SK-N-SH treated with all-trans-retinoic acid at 6 μM for 48 hours (cell line): ENCODE measurements around the gene WSCD2.

Experiments
- ATAC-seq: fragments of 200-7000 bp; cut with Tn5 transposase; 3 replicates; pipeline ENCODE4 v1.9.1; 2020; ENCODE audit warnings: mild to moderate bottlenecking, moderate library complexity
- ARNTL ChIP-seq: fragments of 450-650 bp; formaldehyde crosslinking; IDR thresholded peaks from 2 replicates; pipeline ENCODE4 v1.5.0; 2020; ENCODE audit warnings: low read depth, mild to moderate bottlenecking, moderate library complexity, borderline replicate concordance
- BACH2 ChIP-seq: fragments of 250-450 bp; sonication (Bioruptor Pico); IDR thresholded peaks from 2 replicates; pipeline ENCODE4 v1.9.0; 2021; ENCODE audit warnings: mild to moderate bottlenecking, borderline replicate concordance
- CSDC2 ChIP-seq: fragments of 250-450 bp; sonication (Bioruptor Pico); IDR thresholded peaks from 2 replicates; pipeline ENCODE4 v1.5.0; 2020; ENCODE audit warnings: mild to moderate bottlenecking, moderate library complexity
- ESRRG ChIP-seq: fragments of 250-450 bp; sonication (Bioruptor Pico); IDR thresholded peaks from 2 replicates; pipeline ENCODE4 v1.6.1; 2021; ENCODE audit warnings: mild to moderate bottlenecking
- GLIS3 ChIP-seq: fragments of 250-450 bp; sonication (Bioruptor Pico); IDR thresholded peaks from 2 replicates; pipeline ENCODE4 v1.5.0; 2020; ENCODE audit warnings: mild to moderate bottlenecking, moderate library complexity
- PPARA ChIP-seq: fragments of 250-450 bp; sonication (Bioruptor Pico); IDR thresholded peaks from 2 replicates; pipeline ENCODE4 v1.5.0; 2020; ENCODE audit warnings: mild to moderate bottlenecking, borderline replicate concordance
- RARB ChIP-seq: fragments of 250-450 bp; sonication (Bioruptor Pico); IDR thresholded peaks from 2 replicates; pipeline ENCODE4 v1.8.0; 2021; ENCODE audit warnings: mild to moderate bottlenecking, moderate library complexity
- SNAI2 ChIP-seq: fragments of 250-450 bp; sonication (Bioruptor Pico); IDR thresholded peaks from 2 replicates; pipeline ENCODE4 v1.5.0; 2020; ENCODE audit warnings: mild to moderate bottlenecking, moderate library complexity
- TCF4 ChIP-seq: fragments of 250-450 bp; sonication (Bioruptor Pico); IDR thresholded peaks from 2 replicates; pipeline ENCODE4 v1.8.0; 2021; ENCODE audit warnings: mild to moderate bottlenecking, moderate library complexity, borderline replicate concordance
- TOX ChIP-seq: fragments of 250-450 bp; sonication (Bioruptor Pico); IDR thresholded peaks from 2 replicates; pipeline ENCODE4 v1.8.0; 2021; ENCODE audit warnings: mild to moderate bottlenecking, moderate library complexity, borderline replicate concordance
- ZC3H10 ChIP-seq: fragments of 250-450 bp; sonication (Bioruptor Pico); IDR thresholded peaks from 2 replicates; pipeline ENCODE4 v1.5.1; 2021; ENCODE audit warnings: mild to moderate bottlenecking, moderate library complexity
- ZFP3 ChIP-seq: fragments of 250-450 bp; sonication (Bioruptor Pico); IDR thresholded peaks from 2 replicates; pipeline ENCODE4 v1.5.0; 2020; ENCODE audit warnings: mild to moderate bottlenecking, moderate library complexity
- ZFP30 ChIP-seq: fragments of 450-650 bp; formaldehyde crosslinking; IDR thresholded peaks from 2 replicates; pipeline ENCODE4 v1.5.0; 2022; ENCODE audit warnings: mild to moderate bottlenecking, moderate library complexity
- ZNF565 ChIP-seq: fragments of 450-650 bp; formaldehyde crosslinking; conservative IDR thresholded peaks from 2 replicates; pipeline ENCODE4 v1.5.0; 2020; ENCODE audit warnings: low read depth, mild to moderate bottlenecking, moderate library complexity
- ZNF70 ChIP-seq: fragments of 450-650 bp; formaldehyde crosslinking; IDR thresholded peaks from 2 replicates; pipeline ENCODE4 v1.5.0; 2020; ENCODE audit warnings: mild to moderate bottlenecking, moderate library complexity
- TF ChIP-seq, protein P1 (sequence below): fragments of 250-450 bp; sonication (Bioruptor Pico); IDR thresholded peaks from 2 replicates; pipeline ENCODE4 v1.5.1; 2021; ENCODE audit warnings: mild to moderate bottlenecking, moderate library complexity
- TF ChIP-seq, protein P2 (sequence below): fragments of 250-450 bp; sonication (Bioruptor Pico); IDR thresholded peaks from 2 replicates; pipeline ENCODE4 v1.8.0; 2021; ENCODE audit warnings: low read depth, mild to moderate bottlenecking, moderate library complexity, borderline replicate concordance
- TF ChIP-seq, protein P3 (sequence below): fragments of 250-450 bp; sonication (Bioruptor Pico); IDR thresholded peaks from 2 replicates; pipeline ENCODE4 v1.8.0; 2020; ENCODE audit warnings: mild to moderate bottlenecking, moderate library complexity, borderline replicate concordance
- TF ChIP-seq, protein P4 (sequence below): fragments of 250-450 bp; sonication (Bioruptor Pico); IDR thresholded peaks from 2 replicates; pipeline ENCODE4 v1.5.1; 2020; ENCODE audit warnings: low read depth, mild to moderate bottlenecking, moderate library complexity

WSCD2 gene

DNA sequence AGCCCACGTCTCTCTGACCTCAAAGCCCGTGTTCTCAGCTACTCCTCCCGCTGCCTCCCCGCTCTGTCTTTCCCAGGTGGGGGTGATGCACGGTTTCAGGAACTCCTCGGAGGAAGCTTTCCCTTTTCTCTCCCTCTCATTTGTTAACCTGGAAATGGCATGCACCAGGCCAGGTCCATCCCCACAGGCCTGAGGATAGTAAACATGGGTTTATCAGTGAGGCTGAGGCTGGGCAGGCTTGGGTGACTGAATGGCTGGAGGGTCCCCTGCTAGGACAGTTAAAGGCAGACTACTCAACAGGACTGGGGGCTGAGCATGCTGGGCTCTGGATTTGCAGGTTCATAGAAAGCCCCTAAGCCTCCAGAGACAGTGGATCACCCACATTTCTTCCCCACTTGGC is 7.6 kb downstream of the WSCD2 start:
- TF ChIP-seq ZFP3 (no peak), ZNF565 (CRISPR knock-in tag) (no peak), RARB (no peak)
- TF ChIP-seq, protein P1, sequence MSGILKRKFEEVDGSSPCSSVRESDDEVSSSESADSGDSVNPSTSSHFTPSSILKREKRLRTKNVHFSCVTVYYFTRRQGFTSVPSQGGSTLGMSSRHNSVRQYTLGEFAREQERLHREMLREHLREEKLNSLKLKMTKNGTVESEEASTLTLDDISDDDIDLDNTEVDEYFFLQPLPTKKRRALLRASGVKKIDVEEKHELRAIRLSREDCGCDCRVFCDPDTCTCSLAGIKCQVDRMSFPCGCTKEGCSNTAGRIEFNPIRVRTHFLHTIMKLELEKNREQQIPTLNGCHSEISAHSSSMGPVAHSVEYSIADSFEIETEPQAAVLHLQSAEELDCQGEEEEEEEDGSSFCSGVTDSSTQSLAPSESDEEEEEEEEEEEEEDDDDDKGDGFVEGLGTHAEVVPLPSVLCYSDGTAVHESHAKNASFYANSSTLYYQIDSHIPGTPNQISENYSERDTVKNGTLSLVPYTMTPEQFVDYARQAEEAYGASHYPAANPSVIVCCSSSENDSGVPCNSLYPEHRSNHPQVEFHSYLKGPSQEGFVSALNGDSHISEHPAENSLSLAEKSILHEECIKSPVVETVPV = no peak
- TF ChIP-seq, protein P2, sequence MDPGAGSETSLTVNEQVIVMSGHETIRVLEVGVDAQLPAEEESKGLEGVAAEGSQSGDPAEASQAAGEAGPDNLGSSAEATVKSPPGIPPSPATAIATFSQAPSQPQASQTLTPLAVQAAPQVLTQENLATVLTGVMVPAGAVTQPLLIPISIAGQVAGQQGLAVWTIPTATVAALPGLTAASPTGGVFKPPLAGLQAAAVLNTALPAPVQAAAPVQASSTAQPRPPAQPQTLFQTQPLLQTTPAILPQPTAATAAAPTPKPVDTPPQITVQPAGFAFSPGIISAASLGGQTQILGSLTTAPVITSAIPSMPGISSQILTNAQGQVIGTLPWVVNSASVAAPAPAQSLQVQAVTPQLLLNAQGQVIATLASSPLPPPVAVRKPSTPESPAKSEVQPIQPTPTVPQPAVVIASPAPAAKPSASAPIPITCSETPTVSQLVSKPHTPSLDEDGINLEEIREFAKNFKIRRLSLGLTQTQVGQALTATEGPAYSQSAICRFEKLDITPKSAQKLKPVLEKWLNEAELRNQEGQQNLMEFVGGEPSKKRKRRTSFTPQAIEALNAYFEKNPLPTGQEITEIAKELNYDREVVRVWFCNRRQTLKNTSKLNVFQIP (CRISPR knock-in tag) = no peak
- no peak for ATAC-seq

GRCh38 chr12:108139454-108139853 is 10.4 kb downstream of the WSCD2 start:
- no peak for ATAC-seq
- TF ChIP-seq TCF4 (CRISPR knock-in tag) (no peak), ZNF70 (CRISPR knock-in tag) (no peak), GLIS3 (CRISPR knock-in tag) (no peak), BACH2 (no peak)
- TF ChIP-seq, protein P3, sequence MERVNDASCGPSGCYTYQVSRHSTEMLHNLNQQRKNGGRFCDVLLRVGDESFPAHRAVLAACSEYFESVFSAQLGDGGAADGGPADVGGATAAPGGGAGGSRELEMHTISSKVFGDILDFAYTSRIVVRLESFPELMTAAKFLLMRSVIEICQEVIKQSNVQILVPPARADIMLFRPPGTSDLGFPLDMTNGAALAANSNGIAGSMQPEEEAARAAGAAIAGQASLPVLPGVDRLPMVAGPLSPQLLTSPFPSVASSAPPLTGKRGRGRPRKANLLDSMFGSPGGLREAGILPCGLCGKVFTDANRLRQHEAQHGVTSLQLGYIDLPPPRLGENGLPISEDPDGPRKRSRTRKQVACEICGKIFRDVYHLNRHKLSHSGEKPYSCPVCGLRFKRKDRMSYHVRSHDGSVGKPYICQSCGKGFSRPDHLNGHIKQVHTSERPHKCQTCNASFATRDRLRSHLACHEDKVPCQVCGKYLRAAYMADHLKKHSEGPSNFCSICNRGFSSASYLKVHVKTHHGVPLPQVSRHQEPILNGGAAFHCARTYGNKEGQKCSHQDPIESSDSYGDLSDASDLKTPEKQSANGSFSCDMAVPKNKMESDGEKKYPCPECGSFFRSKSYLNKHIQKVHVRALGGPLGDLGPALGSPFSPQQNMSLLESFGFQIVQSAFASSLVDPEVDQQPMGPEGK (CRISPR knock-in tag) = no peak

GRCh38 chr12:108140501-108140900 is 11.4 kb downstream of the WSCD2 start:
- no peak for ATAC-seq
- no peak for TF ChIP-seq ZFP3
- TF ChIP-seq GLIS3 (CRISPR knock-in tag) = no peak
- TF ChIP-seq CSDC2 (CRISPR knock-in tag) = no peak
- no peak for TF ChIP-seq ZC3H10 (CRISPR knock-in tag)
- TF ChIP-seq, protein P3 (CRISPR knock-in tag) = no peak
- no peak for TF ChIP-seq BACH2
- TF ChIP-seq, protein P2 (CRISPR knock-in tag) = no peak
- no peak for TF ChIP-seq TOX (CRISPR knock-in tag)
- TF ChIP-seq PPARA (CRISPR knock-in tag) = no peak
- TF ChIP-seq SNAI2 (CRISPR knock-in tag) = no peak
- no peak for TF ChIP-seq ZNF70 (CRISPR knock-in tag)
- no peak for TF ChIP-seq ZNF565 (CRISPR knock-in tag)
- TF ChIP-seq ZFP30 (CRISPR knock-in tag) = no peak
- TF ChIP-seq ARNTL = no peak
- TF ChIP-seq, protein P1 = no peak
- TF ChIP-seq ESRRG = no peak
- no peak for TF ChIP-seq TCF4 (CRISPR knock-in tag)

DNA sequence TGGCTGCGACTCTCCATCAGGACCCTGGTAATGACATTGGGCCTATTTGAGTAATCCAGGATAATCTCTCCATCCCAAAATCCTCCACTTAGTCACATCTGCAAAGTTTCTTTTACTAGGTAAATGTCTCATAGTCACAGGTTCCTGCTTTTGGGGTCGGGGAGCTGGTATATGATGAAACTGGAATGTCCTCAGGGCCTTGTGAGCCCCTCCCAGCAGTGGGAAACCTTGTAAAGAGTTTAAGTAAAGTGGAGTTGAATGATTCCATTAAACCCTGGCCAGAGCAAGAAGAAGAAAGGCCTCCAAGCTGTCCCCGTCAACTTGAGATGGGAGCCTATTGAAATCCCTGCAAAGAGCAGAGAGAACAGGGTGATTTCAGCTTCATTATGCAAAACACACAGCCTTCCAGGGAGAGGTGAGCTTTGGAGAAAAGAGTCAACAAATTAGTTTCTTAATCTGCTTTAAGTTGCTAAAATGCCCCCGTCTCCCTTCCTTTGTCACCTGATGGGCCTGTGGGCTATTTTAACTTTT is 12.6 kb downstream of the WSCD2 start:
- ATAC-seq = no peak
- TF ChIP-seq, protein P4, sequence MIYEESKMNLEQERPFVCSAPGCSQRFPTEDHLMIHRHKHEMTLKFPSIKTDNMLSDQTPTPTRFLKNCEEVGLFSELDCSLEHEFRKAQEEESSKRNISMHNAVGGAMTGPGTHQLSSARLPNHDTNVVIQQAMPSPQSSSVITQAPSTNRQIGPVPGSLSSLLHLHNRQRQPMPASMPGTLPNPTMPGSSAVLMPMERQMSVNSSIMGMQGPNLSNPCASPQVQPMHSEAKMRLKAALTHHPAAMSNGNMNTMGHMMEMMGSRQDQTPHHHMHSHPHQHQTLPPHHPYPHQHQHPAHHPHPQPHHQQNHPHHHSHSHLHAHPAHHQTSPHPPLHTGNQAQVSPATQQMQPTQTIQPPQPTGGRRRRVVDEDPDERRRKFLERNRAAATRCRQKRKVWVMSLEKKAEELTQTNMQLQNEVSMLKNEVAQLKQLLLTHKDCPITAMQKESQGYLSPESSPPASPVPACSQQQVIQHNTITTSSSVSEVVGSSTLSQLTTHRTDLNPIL = no peak
- TF ChIP-seq, protein P3 (CRISPR knock-in tag) = no peak
- no peak for TF ChIP-seq BACH2
- TF ChIP-seq ESRRG = no peak
- no peak for TF ChIP-seq ZNF70 (CRISPR knock-in tag)
- TF ChIP-seq, protein P1 = no peak
